HG02973 (cell line): ENCODE measurements around the gene PHLDA1.

Experiments used
- ATAC-seq: cut with Tn5 transposase; IDR thresholded peaks from one replicate; pipeline ENCODE4 v1.9.1; 2021; ENCODE audit warnings: moderate library complexity; ENCODE audit not compliant: unreplicated experiment

PHLDA1 gene

DNA sequence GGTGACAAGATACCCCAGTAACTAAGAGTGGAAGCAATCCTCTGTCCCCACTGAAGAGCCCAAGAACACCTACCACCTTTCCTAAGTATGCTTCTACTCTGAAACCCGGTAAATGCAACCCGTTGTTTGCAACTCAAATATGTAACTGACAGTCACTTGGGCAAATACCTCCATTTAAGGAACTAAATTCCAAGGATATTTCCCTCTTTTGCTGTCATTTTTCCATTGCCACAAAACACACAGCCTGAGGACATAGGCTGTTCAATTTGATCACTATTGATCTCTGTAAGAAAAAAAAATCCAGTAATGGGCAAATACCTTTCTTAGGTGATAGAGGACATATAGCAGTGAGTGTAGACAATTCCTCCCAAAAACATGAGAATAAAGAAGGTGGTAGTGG lies 6.6 kb upstream of the PHLDA1 start:
- ATAC-seq: no peak

DNA sequence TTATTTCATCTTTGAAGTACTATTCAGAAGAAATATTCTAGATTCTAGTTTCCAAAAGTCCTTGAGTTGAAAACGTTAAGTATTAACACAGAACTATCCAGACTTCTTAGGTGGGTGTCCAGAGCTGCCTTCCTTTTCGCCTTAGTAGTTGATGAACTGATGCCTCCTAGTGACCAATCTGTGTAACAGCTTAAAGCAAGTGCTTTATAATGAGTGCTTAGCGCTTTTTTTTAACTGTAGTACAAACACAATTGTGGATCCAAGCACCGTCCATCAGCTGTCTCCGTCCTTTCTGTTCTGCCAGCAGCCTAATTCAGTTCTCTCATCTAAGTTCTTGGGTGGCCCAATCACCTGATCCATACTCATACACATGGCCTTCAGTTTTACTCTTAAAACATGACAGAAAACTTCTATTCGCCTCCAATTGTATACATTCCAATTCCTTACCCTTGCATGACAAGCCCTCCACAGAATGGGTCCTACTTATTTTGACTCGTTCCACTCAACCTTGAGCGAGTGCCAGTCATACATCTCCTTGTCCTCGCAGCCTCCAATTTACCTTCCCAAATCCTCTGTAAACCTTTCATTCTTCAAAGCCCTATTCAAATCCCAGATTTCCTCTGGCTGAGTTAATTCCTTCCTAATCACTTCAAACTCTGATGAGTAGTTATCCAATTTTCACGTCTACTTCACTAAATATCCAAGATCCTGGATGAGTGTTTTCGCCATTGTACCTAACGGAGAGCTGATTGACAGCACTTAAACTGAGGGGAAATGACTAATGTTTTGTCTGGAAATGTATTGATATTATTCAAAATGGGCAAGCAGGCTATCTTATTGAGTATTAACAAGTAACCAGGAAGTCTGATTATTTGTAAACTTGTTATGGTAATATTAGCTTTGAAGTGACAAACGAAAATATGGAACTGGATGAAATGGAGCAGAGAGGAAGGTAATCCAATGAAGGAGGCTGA lies 5.8 kb upstream of the PHLDA1 start:
- ATAC-seq: peak; percentile 69

DNA sequence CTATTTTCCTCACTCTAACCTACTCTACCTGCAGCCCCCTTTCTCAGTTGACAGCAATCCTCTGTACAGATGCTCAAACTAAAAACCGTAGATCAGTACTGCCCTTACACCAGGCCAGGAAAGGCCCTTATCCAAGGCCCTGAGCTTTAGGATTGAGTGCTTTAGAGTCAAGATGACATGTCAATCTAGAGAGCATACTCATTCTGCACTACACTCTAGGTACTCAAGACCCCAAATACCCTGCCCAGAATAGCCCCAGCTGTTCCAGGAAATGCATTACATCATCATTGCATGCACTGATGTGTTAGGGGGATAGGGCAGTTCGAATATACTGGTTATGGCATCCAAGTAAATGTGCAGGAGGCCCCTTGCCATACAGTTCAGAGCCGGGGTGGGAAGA lies 3.5 kb upstream of the PHLDA1 start:
- no peak for ATAC-seq

DNA sequence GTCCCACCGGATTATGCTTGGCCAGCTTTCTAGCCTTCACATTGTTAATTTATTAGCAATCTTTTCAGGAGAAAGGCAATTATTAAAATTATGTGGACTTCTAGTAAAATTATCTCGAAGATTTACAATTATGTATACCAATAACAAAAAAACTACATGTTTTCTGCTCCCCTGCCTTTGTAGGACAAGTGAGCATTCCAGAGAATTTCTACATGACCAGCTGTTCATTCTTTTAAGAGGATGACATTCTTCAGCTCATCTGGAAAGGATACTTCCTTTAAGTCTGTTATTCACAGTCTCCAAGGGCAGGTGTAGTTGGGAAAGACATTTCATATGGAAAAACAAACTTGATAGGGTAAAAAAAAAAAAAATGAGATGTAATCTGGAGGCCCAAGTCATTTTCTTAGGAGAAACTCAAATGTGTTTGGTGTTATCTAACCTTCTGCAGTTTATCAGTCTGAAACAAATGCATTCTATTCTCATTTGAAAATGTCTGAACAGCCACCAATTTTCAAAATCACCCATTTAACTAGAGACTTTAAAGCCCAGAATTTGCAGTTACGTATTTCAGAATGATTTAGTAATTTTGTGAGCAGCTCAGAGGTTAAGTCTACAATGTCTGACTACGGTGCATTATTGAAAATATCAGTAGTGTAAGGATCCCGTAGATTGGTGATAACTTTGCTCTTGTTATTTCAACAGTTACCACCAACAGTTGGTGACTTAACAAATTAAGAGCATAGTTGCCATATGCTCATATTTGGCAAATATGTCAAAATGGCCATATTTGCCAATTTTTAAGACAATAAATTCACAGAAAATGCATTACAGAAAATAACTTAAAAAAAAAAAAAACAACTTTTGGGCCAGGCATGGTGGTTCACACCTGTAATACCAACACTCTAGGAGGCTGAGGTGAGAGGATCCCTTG lies 1.8 kb upstream of the PHLDA1 start:
- ATAC-seq: no peak

DNA sequence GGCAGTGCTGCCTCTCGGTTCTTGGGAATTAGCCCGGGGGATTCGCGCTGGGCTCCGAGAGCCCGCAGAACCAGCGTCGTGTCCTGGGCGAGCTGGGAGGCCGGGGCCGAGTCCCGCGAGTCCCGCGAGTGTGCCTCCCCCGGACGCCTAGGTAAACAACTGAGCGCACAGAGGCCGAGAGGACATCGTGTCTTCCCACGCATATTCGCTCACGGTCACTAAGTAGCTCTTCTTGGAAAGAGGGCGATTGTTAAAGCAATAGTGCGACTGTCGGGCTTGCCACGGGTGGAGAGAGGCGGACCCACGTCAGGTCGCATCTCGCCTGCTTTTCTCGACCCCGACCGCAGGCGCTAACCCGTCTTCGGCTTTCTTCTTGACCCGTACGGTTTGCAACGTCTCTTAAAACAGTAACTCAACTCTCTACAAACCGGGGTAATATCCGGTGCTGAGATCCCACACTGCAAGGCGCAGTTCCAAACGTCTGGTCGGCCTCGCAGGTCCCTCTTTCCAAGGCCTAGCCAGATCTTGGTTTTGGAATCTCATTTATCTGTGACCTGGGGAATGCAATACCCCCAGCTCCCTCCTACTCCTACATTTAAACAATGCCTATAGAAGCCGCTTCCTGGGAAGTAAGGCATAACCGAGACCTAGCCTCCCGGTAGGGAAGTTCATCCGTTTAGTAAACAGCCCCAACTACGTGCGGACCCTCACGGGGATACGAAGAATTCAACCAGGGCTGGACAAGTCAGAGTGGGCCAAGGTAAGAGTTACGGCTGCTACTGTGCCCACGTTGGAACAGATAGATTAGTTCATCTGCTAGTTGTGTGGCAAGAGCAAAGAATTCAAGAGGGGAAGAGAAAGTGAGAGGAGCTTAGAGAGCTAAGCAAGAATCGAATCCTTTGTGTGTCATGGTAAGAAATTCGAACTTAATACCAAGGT lies 736 bp upstream of the PHLDA1 start:
- peak; percentile 26 for ATAC-seq

DNA sequence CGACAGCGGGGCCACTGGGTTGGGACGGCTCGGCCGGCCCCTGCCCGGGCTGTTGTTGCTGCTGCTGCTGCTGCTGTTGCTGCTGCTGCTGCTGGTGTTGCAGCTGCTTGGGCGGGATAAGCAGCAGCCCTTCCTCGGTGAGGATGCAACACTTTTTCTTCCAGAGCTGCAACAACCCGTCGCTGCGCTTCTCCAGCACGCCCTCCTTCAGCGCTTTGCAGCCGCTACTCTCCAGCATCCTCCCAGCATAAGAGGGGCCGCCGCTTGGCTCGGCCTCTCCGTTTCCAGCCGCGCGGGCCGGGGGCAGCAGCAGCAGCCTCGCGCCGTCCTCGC lies 529 bp downstream of the PHLDA1 start:
- ATAC-seq: no peak

DNA sequence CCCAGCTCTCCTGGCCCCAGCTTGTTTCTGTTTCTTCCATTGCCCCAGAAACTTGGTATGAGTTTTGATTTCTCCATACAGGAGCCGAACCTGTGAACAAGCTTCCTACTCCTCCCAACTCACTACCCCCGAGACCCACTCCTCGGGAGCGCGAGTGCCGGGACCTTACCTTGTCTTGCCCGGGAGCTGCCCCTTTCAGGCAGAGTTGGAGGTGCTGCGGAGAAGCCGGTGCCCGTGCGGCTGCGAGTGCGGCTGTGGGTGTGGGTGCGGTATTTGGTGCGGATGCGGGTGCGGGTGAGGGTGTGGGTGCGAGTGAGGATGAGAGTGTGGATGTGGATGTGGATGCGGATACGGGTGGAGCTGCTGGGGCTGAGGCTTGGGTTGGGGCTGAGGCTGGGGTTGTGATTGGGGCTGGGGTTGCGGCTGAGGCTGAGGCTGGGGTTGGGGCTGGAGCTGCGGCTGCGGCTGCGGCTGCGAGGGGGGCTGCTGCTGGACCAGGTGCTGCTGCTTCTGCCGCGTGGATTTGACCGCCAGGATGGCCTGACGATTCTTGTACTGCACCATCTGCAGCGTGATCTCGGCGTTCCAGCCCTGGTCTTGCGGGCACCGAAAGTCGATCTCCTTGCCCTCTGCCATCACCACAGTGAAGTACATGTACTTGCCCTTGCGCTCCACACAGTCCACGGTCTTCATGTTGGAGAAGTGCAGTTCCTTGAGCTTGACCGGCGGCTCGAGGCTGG lies 1.1 kb downstream of the PHLDA1 start:
- no peak for ATAC-seq

DNA sequence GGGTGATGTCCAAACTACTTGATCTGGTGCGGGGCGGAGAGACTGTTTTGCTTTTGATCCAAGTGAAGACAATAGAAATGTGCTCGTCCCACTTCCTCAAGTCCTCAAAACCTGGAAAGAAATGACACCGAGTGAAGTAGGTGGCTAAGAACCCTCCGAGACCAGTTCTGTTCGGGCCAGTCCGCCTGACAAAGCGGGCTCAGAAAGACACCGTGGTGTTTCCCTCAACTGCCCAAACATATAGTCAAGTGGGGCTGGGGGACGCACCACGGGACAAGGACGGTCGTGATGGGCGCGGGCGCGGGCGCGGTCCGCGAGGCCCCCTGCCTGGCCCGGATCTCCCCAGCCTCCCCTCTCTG lies 1.6 kb downstream of the PHLDA1 start:
- ATAC-seq: no peak

DNA sequence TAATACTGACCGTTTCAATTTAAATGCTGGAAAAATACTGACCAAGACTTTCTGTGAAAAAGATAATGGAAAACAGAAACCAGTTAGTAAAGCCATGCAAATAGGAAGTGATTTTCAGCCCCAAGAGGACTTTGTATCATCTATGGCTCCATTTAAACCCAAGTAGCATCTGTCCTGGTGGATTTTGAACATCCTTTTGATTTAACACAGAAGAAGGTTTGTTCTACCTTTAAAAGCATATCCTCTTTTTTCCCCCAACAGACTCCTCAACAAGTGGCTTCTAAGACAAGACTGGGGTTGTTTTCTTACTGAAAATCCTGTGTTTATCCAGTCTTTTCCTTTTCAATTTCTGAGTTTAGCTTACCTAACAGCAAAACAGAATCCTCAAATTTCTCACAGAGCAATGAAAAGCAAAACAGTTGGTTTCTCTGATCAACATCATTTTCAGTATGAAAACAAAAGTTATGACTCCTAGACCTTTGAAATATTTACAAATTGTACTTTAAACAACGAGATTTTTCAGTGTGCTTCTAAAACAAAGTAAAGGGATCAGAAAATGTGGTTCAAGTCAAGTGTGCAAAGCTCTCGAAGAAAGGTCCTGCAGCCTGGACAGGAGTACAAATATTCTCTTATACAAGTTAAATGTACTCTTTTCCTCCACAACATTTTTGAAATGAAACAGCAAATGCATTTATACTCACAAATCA lies 2.9 kb downstream of the PHLDA1 start:
- ATAC-seq: no peak

DNA sequence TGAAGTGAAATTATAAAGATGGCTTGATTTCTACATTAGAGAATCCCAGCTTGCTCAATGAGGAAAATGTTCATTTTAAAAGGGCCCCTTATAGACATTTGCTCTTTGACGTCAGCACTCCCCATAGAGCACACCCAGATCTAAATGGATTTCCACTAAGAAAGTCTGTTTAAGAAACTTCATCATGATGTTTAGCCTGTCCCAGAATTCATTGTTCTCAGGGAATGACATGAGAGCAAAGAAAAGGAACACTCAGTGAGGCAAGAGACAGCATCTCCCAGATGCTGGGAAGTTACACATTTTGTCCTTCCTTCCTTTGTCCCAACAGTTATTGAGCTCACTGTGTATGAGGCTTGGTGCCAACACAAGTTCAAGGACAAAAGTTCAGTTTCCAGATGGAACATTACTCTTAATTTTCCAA lies 4.9 kb downstream of the PHLDA1 start:
- no peak for ATAC-seq

DNA sequence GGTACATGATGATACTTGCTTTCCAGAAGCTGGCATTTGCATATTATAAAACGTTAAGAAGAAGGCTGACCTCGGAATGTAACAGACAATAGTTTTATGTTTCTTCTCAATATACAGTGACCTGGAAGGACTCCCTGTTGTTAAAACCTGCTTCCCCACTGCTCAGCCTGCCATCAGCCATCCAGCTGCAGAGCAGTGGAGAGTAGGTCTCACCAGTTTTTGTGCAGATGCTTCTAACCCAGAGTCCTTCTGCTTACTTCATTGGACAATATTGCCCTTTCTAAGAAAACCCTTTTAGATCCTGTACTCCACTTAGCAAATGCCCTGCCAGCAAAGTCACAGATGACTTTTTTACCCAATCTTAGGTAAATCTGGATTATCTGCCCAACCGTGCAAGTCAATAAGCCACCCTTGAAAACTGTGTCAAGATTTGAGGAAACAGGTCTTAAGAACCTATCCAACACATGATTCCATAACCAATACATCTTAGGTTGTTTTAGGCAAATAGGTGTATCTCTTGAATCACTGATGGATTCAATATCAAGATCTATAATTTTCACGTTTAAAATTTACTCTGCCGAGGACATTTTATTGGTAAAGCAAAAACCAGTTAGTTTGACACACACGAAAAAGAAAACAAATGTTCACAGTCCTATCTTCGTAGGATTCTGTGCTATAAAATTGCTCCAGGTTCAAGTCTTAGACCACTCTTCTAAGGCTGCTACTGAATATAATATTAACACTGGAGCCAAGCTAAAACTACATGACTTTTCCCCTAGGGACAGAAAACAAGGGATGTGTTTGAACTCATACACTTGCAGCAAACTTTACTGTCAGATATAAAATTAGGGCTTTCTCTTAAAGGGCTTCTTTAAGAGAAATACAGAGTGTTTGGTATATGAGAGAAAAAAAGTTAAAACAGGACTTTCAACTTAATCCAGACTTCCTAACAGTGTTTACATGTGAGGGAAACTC lies 5.7 kb downstream of the PHLDA1 start:
- ATAC-seq: no peak

DNA sequence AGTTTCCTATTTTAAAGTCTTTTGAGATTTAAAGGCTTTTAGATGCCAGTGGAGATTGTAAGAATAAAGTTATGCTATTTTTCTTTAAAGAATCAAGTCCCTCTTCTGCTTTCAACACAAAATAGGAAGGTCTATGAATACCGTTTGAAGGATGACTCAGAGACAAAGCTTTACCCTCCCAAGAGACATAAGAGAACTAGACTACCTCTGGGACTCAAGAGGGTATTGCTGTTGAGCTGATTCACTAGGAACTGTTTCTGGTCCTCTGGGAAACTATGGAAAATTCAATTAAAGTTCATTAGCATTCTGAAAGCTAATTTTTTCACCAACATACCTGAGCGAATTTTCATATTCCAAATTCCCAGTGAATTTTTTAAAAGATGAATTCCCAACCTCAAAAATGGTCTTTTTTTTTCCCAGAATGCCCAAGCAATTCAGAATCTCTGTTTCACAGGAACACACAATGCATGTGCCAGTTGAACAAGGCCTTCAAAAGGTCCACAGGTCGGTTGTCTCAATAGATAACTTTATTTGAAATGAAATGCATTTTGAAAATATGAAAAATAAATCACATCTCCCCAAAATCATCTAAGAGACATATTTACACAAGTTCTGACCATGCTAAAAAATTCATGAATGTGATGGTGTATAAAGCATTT lies 6.5 kb downstream of the PHLDA1 start:
- no peak for ATAC-seq

DNA sequence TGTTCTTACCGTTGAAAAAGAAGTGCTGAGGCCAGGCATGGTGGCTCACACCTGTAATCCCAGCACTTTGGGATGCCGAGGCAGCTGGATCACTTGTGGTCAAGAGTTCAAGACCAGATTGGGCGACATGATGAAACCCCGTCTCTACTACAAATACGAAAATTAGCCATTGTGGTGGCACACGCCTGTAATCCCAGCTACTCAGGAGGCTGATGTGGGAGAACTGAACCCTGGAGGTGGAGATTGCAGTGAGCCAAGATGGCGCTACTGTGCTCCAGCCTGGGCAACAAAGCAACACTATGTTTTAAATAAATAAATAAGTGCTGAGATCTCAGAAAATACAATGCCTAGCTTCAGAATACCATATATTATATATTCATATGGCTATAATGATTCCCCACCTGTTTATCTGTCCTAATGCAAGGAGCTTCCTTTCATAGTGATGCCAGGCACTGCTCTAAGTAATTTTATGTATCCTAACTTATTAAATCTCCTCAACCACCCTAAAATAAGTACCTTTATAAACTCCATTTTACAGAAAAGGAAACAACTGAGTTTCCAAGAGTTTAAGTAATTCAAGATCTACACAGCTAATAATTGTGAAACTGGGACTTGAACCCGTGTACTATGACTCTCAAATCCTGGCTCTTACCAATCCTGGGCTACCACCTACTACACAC lies 7.3 kb downstream of the PHLDA1 start:
- no peak for ATAC-seq

DNA sequence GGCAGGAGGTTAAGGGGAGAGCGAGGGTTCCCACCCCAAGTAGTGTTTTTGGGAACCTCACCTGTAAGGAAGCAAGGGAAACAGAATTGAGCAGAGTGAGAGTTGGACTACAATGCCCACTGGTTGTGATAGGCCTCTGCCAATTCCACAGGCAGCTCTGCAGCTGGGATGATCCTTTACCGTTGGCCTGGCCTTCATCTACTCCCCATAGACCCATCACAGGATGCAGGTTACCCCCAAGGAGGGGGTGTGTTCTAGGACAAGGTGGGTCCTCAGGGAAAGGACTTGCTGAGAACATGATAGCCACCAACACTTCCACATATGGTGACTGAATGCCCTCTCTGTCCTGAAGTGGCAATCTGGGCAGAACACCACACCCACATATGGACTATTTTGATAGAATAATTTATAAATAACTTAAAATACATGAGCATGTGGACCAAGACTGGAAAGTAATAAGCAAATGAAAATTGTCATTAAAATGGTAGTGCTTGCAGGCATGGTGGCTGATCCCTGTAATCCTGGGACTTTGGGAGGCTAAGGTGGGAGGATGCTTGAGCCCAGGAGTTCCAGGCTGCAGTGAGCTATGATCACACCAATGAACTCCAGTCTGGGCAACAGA lies 8.4 kb downstream of the PHLDA1 start:
- ATAC-seq: no peak

DNA sequence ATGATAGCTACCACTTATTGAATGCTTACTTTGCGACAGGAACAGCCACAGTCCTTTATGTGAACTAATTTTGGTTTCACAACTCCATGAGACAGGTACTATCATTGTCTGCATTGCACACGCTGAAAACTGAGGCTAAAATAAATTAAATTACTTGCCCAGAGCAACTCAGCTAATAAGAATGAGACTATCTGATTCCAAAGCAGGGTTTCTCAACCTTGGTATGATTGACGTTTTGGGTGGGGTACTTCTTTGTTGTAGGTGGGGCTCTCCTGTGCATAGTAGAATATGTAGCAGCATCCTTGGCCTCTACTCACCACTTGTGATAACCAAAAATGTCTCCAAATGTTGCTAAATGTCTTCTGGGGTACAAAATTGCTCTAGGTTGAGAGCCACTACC lies 9.1 kb downstream of the PHLDA1 start:
- no peak for ATAC-seq

DNA sequence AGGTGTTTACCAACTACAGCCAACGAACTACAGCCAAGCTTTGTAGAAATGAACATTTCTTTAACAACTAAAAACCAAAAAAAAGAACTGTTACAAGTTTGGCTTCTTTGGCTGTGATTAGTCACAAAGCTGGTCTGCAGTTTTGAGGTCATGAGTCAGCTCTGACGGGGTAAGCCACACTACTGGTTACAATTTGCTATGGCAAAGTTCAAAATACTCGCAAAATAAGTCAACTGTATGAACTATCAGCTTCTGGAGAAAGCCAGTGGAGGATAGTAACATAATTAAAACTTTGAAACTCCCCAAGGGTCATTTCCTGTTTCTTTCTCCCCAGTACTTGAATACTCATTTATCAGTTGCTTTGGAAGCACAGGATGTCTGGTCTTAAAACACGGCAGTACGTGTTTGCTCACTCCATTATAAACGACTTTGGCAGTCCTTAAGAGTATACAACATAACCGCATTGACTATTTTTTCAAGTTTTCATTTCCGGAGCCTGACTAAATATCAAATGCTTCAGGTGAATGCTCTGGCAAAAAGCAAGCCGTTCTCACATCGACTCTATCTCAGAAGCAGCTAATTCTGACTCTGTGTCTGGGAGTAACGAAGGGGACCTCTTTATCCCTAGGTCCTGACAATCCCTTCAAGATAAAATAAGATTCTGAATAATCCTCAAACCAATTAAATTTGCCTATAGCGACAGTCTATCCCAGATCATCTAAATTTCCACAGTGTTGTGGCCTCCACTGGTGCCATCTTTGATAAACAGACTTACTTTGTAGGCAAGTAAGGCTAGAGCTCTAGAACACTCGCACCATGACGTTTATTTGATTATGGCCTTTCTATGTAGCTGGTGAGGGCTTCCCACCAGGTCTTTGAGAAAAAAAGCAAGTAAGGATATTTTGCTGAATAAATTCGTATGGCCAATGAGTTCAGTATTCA lies 10.6 kb downstream of the PHLDA1 start:
- peak; percentile 69 for ATAC-seq
